ENCODE data around the gene COL4A1.

- TF ChIP-seq CTCF (IDR thresholded peaks at IDR 0.05) (no peak), POLR2A (IDR thresholded peaks at IDR 0.05) (no peak)
Measured at GRCh38 chr13:110294622-110295021, 12.3 kb downstream of the COL4A1 start.
